Epithelial cell of proximal tubule (primary cell): Measurements from ENCODE around the gene FARP2. TPM values are rescaled to one million over a fixed set of nuclear protein-coding genes. Genes with fewer than 3 reads are reported as not detected.
"Not testable (repeated sequence)": the region's sequence is repeated elsewhere in the genome, so short reads cannot be mapped to it uniquely, and the experiment has no call there.

Source experiments
- DNase-seq: peaks from one replicate; pipeline ENCODE4 v3.0.0-alpha.2; 2011; ENCODE audit warnings: low read depth
- H3K4me3 ChIP-seq: 2 replicates; pipeline ENCODE4 v1.5.1; 2011; ENCODE audit warnings: low read depth, mild to moderate bottlenecking, low read length
- total RNA-seq: library from RNA; depleted of rRNA; stranded (reverse); fragments of >200 nt; gene quantifications from 2 replicates; pipeline ENCODE4 v1.2.3, GENCODE V29; 2015
- TF ChIP-seq, protein P1 (sequence below): conservative IDR thresholded peaks from 2 replicates; pipeline ENCODE4 v1.5.1; 2012; ENCODE audit warnings: low read depth, mild to moderate bottlenecking, low read length

Gene FARP2
- total RNA-seq, 1 donor from 2014 or later, result 34.2 TPM

DNA sequence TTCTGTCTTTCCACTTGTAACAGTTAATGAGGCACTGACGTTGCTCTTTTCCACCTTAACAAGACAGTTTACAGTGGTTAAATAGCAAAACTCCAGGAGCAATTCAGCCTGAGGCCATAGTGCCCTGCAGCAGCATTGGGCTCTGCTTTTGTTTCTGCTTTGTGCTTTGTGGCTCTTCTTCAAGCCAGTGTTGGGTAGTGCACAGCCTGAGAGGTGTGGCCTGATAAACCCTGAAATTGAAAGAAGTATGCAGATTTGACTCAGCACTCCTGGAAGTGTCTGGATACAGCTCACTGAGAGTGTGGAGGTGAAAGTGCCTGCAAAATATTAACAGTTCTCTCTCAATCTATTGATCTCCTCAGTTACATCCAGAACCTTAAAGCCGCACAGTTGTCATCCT is 89.3 kb downstream of the FARP2 start:
- H3K4me3 ChIP-seq, result no peak overlapping the region
- TF ChIP-seq, protein P1, sequence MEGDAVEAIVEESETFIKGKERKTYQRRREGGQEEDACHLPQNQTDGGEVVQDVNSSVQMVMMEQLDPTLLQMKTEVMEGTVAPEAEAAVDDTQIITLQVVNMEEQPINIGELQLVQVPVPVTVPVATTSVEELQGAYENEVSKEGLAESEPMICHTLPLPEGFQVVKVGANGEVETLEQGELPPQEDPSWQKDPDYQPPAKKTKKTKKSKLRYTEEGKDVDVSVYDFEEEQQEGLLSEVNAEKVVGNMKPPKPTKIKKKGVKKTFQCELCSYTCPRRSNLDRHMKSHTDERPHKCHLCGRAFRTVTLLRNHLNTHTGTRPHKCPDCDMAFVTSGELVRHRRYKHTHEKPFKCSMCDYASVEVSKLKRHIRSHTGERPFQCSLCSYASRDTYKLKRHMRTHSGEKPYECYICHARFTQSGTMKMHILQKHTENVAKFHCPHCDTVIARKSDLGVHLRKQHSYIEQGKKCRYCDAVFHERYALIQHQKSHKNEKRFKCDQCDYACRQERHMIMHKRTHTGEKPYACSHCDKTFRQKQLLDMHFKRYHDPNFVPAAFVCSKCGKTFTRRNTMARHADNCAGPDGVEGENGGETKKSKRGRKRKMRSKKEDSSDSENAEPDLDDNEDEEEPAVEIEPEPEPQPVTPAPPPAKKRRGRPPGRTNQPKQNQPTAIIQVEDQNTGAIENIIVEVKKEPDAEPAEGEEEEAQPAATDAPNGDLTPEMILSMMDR, result no peak
- no peak for DNase-seq

DNA sequence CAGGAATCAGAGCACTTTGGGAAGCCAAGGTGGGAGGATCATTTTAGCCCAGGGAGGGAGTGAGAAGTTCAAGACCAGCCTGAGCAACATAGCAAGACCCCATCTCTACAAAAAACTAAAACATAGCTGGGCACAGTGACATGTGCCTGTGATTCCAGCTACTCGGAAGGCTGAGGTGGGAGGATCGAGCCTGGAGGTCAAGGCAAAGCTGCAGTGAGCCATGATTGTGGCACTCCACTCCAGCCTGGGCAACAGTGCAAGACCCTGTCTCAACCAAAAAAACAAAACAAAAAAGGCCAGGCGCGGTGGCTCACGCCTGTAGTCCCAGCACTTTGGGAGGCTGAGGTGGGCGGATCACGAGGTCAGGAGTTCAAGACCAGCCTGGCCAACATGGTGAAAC is 94.0 kb downstream of the FARP2 start:
- DNase-seq, H3K4me3 ChIP-seq: not testable (repeated sequence)

DNA sequence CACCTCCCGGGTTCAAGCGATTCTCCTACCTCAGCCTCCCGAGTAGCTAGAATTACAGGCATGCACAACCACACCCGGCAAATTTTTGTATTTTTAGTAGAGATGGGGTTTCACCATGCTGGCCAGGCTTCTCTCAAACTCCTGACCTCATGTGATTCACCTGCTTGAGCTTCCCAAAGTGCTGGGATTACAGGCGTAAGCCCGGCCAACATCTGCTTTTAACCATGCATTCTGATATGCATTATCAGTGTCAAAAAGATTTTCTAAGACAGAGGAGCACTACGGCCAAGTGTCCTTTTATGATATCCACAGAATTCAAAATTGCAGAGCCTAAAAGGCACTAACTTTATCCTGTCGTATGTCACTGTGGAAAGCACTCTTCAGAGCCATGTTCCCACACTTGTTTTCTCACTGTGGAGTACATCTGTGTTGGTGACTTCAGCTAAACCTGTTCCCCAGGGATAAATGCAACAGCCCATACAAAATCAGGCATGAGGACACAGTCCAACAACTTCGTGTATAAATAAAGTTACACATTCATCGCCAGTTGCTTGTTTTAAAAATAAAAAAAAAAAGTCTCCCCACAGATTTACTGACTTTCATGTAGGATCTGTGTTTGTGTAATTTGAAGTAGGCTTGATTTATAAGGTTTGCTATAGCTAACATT is 95.9 kb downstream of the FARP2 start:
- TF ChIP-seq, protein P1, result no peak
- no peak for DNase-seq

DNA sequence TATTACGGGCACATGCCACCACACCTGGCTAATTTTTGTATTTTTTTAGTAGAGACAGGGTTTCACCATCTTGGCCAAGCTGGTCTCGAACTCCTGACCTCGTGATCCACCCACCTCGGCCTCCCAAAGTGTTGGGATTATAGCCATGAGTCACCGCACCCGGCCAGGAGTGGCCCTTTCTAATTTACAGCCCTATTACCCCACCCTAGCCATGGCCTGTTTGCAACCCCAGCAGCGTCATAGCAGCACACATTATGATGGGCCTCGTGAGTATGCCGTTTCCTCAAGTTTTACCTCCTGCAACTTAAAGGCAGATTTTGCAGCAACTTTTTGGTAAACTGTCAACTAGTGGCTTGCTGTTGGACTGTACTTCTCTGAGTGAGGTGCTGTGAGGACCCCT is 97.8 kb downstream of the FARP2 start:
- DNase-seq, H3K4me3 ChIP-seq: not testable (repeated sequence)

More for the DNA sequence above, 95.9 kb downstream of the FARP2 start:
- no peak overlapping the region for H3K4me3 ChIP-seq

DNA sequence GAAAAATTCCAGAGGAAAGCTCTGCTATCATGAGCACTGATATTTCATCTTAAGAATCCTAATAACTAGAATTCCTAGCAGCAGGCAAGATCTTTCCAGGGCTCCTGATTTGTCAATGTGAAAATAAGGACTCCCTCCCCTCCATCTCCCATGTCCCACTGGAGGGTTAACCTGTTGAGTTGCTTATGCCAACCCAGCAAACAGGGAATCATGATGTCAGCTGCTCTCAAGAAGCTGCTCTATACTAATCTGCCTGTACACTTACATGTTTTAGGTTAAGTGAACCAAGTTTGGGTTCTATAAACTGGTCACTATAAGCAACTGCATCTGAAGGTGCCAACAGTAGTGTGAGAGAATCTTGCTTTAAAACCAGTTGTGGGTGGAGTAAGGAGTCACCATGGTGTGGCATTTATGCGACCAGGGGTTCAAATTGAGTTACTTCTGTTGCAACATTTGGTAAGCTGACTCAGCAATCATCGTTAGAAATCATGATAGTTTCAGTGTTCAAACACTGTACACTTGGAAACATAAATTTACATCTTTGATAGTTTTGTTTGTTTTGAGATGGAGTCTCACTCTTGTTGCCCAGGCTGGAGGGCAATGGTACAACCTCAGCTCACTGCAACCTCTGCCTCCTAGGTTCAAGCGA is 98.9 kb downstream of the FARP2 start:
- no peak for DNase-seq
- no peak overlapping the region for H3K4me3 ChIP-seq
- TF ChIP-seq, protein P1, result no peak

DNA sequence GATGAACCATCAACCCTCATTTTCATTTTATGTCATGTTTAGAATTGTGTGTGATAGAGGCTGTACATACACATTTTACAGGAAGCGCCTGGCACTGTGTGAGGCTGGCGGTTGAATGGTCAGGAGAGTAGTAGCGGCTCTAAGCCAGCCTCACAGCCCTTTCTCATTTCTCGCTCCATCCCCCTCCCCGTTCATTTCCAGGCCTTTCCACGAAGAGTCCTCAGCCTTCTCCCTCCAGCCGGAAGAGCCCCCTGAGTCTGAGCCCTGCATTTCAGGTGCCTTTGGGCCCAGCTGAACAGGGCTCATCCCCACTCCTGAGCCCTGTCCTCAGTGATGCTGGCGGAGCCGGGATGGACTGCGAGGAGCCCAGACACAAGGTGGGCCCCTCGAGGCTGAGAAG is 100.5 kb downstream of the FARP2 start:
- DNase-seq, result no peak
- TF ChIP-seq, protein P1, result no peak
- no peak overlapping the region for H3K4me3 ChIP-seq

DNA sequence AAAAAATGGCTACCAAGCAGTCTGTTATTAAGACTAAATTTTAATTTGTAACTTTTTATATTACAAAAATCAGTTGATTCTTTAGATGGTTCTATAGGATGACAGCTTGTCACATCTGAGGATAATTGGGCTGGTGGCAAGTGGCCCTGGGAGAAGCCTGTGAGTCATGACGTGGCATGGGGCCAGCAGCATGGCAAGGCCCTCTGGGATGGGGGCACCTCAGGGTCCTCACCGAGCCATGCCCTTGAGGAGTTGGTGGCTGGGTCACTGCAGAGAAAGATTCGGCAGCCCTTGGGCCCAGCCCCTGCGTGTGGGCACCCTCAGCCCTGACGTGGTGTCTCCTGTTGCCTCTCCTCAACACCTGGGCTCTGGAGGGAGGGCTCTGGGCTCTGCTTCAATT is 102.6 kb downstream of the FARP2 start:
- DNase-seq, result no peak
- no peak overlapping the region for H3K4me3 ChIP-seq
- TF ChIP-seq, protein P1, result no peak

DNA sequence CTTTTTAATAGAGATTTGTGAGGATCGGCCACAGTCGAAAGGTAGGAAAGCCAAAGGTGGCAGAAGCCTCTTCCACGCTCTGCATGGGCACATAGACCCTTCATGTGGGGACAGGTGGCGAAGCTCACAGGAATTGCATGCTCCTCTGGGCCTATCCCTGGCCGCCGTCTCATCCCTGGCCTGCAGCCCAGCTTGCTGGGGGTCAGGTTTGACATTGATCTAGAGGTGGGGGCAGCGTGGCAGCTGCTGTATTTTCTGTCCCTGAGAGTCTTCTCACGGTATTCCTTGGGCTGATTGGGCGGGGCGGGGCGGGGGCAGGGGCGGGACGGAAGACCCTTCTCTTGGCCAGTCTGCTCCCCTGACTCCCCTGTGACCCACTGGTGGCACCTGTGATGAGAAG is 103.4 kb downstream of the FARP2 start:
- DNase-seq, result no peak
- H3K4me3 ChIP-seq, result no peak overlapping the region
- TF ChIP-seq, protein P1, result no peak
